Activated naive CD4-positive, alpha-beta T cell treated with Interleukin-2 at 50 U/mL for 16 hours (primary cell): Measurements from ENCODE around the gene KCNQ5.
"Not testable (repeated sequence)": the region's sequence is repeated elsewhere in the genome, so short reads cannot be mapped to it uniquely, and the experiment has no call there.

Experiments used
- DNase-seq: peaks from one replicate; pipeline ENCODE4 v3.0.0-alpha.2; 2020

The KCNQ5 gene

GRCh38 chr6:72963946-72964345, 342.1 kb downstream of the KCNQ5 start:
- DNase-seq = no peak

DNA sequence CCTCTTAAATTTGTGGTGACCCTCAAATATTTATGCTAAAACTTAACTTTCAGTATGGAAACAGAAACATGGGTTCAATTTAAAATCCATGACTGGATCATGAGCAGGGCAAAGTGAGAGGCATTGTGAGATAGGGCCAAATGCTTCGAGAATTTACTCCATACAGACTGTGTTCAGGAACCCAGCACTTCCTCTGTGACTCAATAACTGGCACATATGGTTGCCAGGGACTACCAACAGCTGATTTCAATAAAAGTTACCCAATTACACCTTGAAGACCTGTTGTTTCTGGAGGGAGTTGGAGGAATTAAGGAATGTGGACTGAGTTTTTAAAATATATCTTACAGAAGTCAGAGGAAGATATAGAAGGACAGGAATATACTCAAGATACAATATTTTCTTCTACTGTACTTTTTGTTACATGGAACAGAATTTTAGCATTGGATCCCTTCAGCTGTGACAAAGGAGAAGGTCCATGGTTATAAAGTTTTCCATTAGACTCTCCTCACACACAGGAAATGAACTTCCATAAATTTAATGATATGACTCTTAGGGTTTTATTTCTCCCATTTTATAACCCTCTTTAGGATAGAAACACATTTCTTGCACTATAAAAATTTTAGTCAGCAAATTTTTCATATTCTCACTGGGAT, 344.9 kb downstream of the KCNQ5 start:
- DNase-seq = no peak

GRCh38 chr6:72967329-72967728, 345.5 kb downstream of the KCNQ5 start:
- DNase-seq = no peak

GRCh38 chr6:72968704-72969103, 346.8 kb downstream of the KCNQ5 start:
- no peak for DNase-seq

GRCh38 chr6:72969666-72970065, 347.8 kb downstream of the KCNQ5 start:
- DNase-seq = no peak

DNA sequence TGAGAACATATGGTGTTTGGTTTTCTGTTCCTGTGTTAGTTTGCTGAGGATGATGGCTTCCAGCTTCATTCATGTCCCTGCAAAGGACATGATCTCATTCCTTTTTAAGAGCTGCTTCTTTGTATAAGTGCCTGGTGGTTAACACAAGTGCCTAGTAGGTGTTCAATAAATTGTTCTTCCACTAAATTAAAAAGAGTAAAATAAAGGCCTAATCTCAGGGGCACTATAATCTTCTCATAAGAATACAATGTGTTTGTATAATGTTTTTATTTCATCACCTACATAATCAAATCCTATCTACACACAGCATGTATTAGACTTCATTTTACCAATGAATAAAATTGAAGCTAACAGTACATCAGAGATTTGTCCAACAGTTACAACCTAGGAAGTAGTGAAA, 350.7 kb downstream of the KCNQ5 start:
- no peak for DNase-seq

DNA sequence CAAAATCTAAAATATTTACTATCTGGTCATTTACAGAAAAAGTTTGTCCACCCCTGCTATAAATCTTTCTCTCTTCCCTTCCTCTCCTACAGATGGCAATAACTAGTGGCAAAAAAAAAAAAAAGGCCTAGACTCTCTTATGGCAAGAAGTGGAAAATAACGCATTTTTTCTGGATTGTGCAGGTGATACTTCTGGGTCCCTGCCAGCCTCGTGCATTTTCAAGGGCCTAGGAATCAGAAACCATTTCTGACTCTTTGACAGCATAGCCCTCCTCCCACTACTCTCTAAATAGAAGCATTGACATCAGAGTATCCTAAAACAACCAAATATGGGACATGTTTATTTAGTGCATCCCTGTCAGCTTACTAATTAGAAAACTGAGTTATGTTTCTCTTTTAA, 352.4 kb downstream of the KCNQ5 start:
- DNase-seq = no peak

- no peak for DNase-seq
Measured at GRCh38 chr6:72975352-72975752, 353.5 kb downstream of the KCNQ5 start.

DNA sequence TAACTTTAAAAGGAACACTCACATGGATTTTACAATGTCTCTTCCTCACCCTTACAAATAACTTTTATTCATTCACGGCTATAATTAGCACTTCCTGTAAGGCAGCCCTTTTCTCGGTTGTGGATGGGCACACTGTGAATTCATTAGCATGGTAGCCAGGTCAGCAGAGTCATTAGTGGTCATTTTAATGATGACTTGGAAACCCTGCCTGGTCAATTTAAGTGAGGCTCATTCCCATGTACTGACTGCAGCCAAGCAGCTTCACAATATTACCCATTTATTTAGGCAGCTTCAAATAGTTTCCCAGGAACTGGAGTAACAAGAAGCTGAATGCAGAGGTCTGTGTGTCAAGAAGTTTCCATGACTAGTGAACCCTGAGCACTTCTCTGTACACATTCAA, 354.6 kb downstream of the KCNQ5 start:
- DNase-seq = no peak

DNA sequence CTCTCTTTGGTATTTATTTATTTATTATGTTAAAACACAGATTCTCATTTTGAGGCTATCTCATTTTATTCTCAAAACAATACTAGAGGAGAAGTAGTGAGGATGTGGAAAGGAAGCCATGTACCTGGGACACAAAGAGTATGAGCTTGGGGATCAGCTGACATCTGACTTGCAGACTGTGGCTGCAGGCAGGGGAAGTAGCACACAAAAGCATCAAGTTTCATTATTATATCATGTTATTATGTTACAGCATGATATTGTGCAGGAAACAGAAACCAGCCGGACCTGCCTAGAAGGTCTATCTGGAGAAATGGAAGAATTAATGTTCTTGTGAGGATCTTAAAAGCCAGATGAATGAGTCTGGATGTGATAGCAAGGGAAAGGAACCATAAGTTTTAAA, 355.2 kb downstream of the KCNQ5 start:
- no peak for DNase-seq

GRCh38 chr6:72978808-72979207, 356.9 kb downstream of the KCNQ5 start:
- not testable (repeated sequence) for DNase-seq

- not testable (repeated sequence) for DNase-seq
Measured at GRCh38 chr6:72984189-72984831, 362.4 kb downstream of the KCNQ5 start.

GRCh38 chr6:72984981-72985665, 363.3 kb downstream of the KCNQ5 start:
- no peak for DNase-seq

GRCh38 chr6:72987301-72987700, 365.4 kb downstream of the KCNQ5 start:
- no peak for DNase-seq

DNA sequence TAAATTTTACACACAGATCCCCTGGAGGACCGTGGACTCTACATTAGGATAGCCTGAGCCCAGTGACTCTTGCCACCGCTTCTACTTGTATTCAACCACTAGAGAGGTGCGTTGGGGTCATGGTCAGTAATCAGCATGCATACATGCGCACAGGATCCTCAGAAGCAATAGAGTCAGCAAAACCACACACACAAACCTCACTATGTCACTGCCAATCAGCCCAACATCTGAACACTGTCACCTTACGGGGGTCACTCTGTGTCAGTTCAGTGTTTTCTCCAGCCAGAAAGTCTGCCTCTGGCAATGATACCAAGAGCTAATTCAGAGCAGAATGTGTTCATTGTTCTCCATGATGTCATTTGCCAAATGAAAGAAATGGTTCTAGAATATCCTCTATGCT, 378.1 kb downstream of the KCNQ5 start:
- no peak for DNase-seq

GRCh38 chr6:73000460-73000859, 378.6 kb downstream of the KCNQ5 start:
- no peak for DNase-seq

GRCh38 chr6:73002588-73002987, 380.7 kb downstream of the KCNQ5 start:
- DNase-seq = no peak

- DNase-seq = no peak
Measured at GRCh38 chr6:73003302-73003701, 381.4 kb downstream of the KCNQ5 start.

DNA sequence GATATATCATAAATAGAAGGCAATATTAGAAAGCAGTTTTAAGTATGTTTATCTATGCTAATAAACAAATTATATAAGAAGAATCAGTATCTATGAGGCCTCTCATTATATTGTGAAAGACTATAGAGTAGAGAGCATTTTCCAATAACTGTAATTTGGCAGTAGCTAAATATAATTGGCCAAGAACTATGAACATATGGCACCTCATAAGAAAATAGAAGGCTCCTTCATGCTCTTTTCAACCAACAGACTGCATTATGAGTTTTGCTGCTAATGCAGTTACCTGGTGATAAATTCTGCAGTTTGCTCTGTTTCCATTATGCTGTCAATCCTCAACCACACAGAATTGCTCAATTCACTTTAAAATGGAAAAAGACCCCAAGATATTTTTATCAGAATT, 382.4 kb downstream of the KCNQ5 start:
- DNase-seq = no peak

GRCh38 chr6:73004861-73005260, 383.0 kb downstream of the KCNQ5 start:
- DNase-seq = no peak

GRCh38 chr6:73006146-73006545, 384.3 kb downstream of the KCNQ5 start:
- no peak for DNase-seq

DNA sequence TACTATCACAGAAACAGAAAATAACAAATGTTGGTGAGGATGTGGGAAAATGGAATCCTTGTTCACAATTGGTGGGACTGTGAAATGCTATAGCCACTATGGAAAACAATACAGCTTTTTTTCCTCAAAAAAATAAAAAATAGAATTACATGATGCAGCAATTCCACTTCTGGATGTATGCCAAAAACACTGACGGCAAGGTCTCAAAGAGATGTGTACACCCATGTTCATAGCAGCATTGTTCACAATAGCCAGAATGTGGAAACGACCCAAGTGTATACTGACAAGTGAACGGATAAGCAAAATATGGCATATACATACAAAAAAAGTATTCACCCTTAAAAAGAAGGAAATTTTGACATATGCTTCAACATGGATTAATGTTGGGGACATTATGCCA, 390.1 kb downstream of the KCNQ5 start:
- no peak for DNase-seq

- DNase-seq = no peak
Measured at GRCh38 chr6:73017476-73017875, 395.6 kb downstream of the KCNQ5 start.

DNA sequence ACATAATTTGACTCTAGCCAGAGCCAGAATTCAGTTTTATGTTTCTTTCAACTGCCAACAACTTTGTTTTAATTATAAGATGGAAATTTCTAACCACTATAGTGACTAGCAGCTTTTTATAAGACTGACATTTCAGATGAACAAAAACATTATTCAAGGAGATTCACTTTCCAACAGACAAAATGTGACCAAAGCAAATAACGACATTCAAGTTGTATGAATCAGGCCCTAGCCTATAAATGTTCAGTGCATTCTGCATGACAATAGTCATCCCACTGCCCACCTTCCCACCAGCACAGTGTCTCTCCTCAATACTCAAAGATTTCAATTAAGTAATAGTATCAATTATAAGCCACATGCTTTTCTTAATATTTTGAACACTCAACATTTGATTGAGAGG, 402.7 kb downstream of the KCNQ5 start:
- no peak for DNase-seq
